Heart left ventricle (tissue), 16 donors: ENCODE results near the gene ATP2B1. TPM values are rescaled to one million over a fixed set of nuclear protein-coding genes. Genes with fewer than 3 reads are reported as not detected.

ENCODE experiments used
- ATAC-seq, 4 donors: fragments of 200-7000 bp; cut with Tn5 transposase; one replicate each; pipeline ENCODE4 v1.9.1; 2020 to 2022; ENCODE audit warnings: moderate library complexity in 4 of 4, mild to moderate bottlenecking in 3 of 4, moderate number of reproducible peaks in 1 of 4
- DNase-seq, 5 donors: peaks; one replicate each; pipeline ENCODE4 v3.0.0-alpha.2; 2020
- H3K27ac ChIP-seq, 12 donors: fragments of 200-600 bp; sonication (generic) in 4 of 12; one replicate each; pipeline versions ENCODE4 v1.5.0 to v1.8.0; 2016 to 2022; ENCODE audit warnings: mild to moderate bottlenecking in 2 of 12
- H3K27me3 ChIP-seq, 9 donors: fragments of 200-600 bp; sonication (generic) in 2 of 9; one replicate each; pipeline versions ENCODE4 v1.5.1 to v1.8.0; 2016 to 2022; ENCODE audit warnings: mild to moderate bottlenecking in 3 of 9
- H3K36me3 ChIP-seq, 9 donors: fragments of 200-600 bp; sonication (generic) in 2 of 9; one replicate each; pipeline versions ENCODE4 v1.5.0 to v1.8.0; 2018 to 2022; ENCODE audit warnings: mild to moderate bottlenecking in 2 of 9
- H3K4me1 ChIP-seq, 12 donors: fragments of 200-600 bp; sonication (generic) in 4 of 12; one replicate each; pipeline versions ENCODE4 v1.5.0 to v1.8.0; 2016 to 2022; ENCODE audit warnings: mild to moderate bottlenecking in 3 of 12
- H3K4me3 ChIP-seq, 12 donors: fragments of 200-600 bp; sonication (generic) in 4 of 12; one replicate each; pipeline versions ENCODE4 v1.5.0 to v1.8.0; 2017 to 2022; ENCODE audit warnings: mild to moderate bottlenecking in 9 of 12, moderate library complexity in 4 of 12
- H3K9me3 ChIP-seq, 12 donors: fragments of 200-600 bp; sonication (generic) in 4 of 12; one replicate each; pipeline versions ENCODE4 v1.5.0 to v1.8.0; 2016 to 2022; ENCODE audit warnings: mild to moderate bottlenecking in 1 of 12
- POLR2A ChIP-seq, 2 donors: fragments of 450-650 bp; IDR thresholded peaks; one replicate each; pipeline ENCODE4 v1.6.1; 2017; ENCODE audit warnings: antibody characterized with exemption in 2 of 2, mild to moderate bottlenecking in 2 of 2, moderate library complexity in 2 of 2
- WGBS, 4 donors: extraction: QIAGEN DNeasy Blood & Tissue Kit in 2 of 4; methylation state at CpG; one replicate each; pipeline versions ENCODE4 v1.1.5 to v1.1.7; 2013 to 2018; 5-methylcytosine and 5-hydroxymethylcytosine counted together
- intact Hi-C, 10 donors: fragments of 100-400 bp; cut with DNase I; formaldehyde crosslinking; loops; one replicate each; pipeline versions ENCODE4 v1.11.1 to v1.14.2; 2022
- polyA plus RNA-seq, 2 donors: library from polyadenylated mRNA; stranded (reverse); fragments of 200-250 nt; gene quantifications; one replicate each; pipeline ENCODE4 v1.2.3, GENCODE V29; 2013
- total RNA-seq, 9 donors: library from RNA; depleted of rRNA in 2 of 9; stranded (reverse); fragments of >200 nt in 2 of 9; fragmentation: NEBNext Ultra II Directional in 3 of 9; extraction: Animal tissue kit (Norgen Biotek cat#: 25700) in 3 of 9; gene quantifications; one replicate each; pipeline versions ENCODE4 v1.1.0 to v1.2.4, GENCODE V29; 2016 to 2023
- TF ChIP-seq, protein P1 (sequence below), 12 donors: fragments of 200-600 bp; sonication (generic) in 4 of 12; IDR thresholded peaks; one replicate each; pipeline versions ENCODE4 v1.5.0 to v1.8.0; 2018 to 2022; ENCODE audit warnings: antibody characterized with exemption in 12 of 12, mild to moderate bottlenecking in 5 of 12
- donor health status: ischemic (EF 13 %, LVEDD 7.1; RV severe dilation, severe dysfunction).
- donor health status: healthy with polysubstance abuse.
- donor health status: DM: no; HTN: yes; CAD: no.
- donor health status: DM: no; HTN: no; CAD: no.
- donor health status: ischemic (EF 25% LVEDD 6.9; RV normal size, moderate dysfunction).
- donor health status: ischemic (EF 25% LVEDD 5.7; RV mildly dilated, moderate dysfunction).
- donor health status: healthy.
- donor health status: DM: yes; HTN: yes; CAD: no.
- donor health status: ischemic (EF 35%, LVEDD 5.7; RV mildly dilated, moderate dysfunction).
- donor health status: nonischemic (EF 11% LVEDD 7.7; RV severe dilation, severe dysfunction).
- donor health status: DM: yes; HTN: yes; CAD: no.
- donor health status: PGD.
- donor health status: ischemic (EF 29% LVEDD 5.4; RV normal size, mild dysfunction).
- donor health status: nonischemic (EF 23%, LVEDD 6.1; RV moderate dilation, normal function).

Gene ATP2B1
- total and polyA plus RNA-seq, 11 donors: 3.3 to 34.9 (median 18.5) TPM

DNA sequence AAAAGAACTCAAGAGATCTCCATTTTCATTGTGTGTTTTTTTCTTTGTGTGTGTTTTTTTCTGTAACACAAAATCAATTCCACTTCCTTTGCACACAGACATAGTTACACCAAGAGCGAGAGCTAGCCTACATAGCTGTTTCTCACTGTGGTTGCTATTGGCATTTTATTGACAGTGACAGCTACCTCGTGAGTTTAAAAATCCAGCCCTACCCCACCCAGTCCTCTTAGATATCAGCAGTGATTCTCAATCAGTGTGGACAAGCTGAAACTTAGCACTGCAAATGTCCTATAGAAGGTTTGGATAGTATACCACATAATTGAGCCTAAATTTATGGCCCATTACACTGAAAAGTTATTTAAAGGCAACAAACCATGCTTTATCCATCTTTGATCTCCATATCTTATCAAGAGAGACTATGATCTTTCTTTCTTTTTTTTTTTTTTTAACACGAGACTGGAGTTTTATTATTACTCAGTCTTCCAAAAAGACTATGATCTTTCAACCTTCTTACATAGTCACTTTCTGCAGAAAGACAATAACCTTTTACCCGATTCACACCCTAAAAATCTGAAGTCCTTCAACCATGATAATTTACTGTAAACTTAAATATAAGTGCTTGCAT lies 46.8 kb downstream of the ATP2B1 start:
- Histone ChIP-seq H3K27ac (no peak overlapping the region), H3K4me3 (no peak overlapping the region), H3K27me3 (no peaks in the 10 kb centered on the region), H3K36me3 (no peaks in the 10 kb centered on the region), H3K4me1 (peaks cover 0 to 51% (median 26%) of the 10 kb centered on the region in 12 donors), H3K9me3 (no peaks in the 10 kb centered on the region)
- intact Hi-C loops: loop anchor here in 1 of 10 donors (5.0 kb wide), 1 partner anchor 45 kb away; the partner anchor contains the start of gene ATP2B1
- TF ChIP-seq, protein P1, sequence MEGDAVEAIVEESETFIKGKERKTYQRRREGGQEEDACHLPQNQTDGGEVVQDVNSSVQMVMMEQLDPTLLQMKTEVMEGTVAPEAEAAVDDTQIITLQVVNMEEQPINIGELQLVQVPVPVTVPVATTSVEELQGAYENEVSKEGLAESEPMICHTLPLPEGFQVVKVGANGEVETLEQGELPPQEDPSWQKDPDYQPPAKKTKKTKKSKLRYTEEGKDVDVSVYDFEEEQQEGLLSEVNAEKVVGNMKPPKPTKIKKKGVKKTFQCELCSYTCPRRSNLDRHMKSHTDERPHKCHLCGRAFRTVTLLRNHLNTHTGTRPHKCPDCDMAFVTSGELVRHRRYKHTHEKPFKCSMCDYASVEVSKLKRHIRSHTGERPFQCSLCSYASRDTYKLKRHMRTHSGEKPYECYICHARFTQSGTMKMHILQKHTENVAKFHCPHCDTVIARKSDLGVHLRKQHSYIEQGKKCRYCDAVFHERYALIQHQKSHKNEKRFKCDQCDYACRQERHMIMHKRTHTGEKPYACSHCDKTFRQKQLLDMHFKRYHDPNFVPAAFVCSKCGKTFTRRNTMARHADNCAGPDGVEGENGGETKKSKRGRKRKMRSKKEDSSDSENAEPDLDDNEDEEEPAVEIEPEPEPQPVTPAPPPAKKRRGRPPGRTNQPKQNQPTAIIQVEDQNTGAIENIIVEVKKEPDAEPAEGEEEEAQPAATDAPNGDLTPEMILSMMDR (IDR thresholded peaks at IDR 0.05): no peak
- no peak for TF ChIP-seq POLR2A (IDR thresholded peaks at IDR 0.05)
- 85 to 90% (median 86%) methylated on average over 4 of the region's 4 CpGs for WGBS, 4 donors
- DNase-seq: no peak
- no peak for ATAC-seq

DNA sequence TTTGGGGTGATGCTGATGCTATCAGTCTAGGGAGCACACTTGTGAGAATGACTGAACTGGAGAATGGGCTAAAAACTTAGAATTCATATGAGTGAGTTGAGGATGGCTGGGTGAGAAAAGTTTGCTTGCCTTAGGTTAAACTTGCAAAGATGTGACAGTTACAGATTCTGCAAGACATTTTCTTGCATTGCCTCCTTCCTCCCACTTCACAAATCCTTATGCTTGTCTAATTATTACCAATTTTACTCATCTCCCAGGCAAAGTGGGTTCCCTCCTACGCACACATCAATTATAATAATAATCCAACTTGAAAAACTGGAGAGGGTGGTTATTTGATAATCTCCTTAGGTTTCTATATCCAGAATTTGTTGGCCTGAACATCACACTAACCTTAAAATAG lies 50.9 kb downstream of the ATP2B1 start:
- no peaks in the 10 kb centered on the region for H3K27me3 ChIP-seq
- no peak overlapping the region for H3K4me3 ChIP-seq
- TF ChIP-seq, protein P1 (IDR thresholded peaks at IDR 0.05): no peak
- TF ChIP-seq POLR2A (IDR thresholded peaks at IDR 0.05): no peak
- WGBS, 4 donors: 98 to 100% (median 99%) methylated on average over 1 of the region's 1 CpG
- H3K4me1 ChIP-seq: peaks cover 0 to 28% (median 8%) of the 10 kb centered on the region in 12 donors
- intact Hi-C loops: loop anchor here in 1 of 10 donors (5.0 kb wide), 1 partner anchor 50 kb away; the partner anchor contains the start of gene ATP2B1
- ATAC-seq (no peak), DNase-seq (no peak)
- H3K9me3 ChIP-seq: no peaks in the 10 kb centered on the region
- peaks cover 0 to 11% (median 0%) of the 10 kb centered on the region in 9 donors for H3K36me3 ChIP-seq
- no peak overlapping the region for H3K27ac ChIP-seq

DNA sequence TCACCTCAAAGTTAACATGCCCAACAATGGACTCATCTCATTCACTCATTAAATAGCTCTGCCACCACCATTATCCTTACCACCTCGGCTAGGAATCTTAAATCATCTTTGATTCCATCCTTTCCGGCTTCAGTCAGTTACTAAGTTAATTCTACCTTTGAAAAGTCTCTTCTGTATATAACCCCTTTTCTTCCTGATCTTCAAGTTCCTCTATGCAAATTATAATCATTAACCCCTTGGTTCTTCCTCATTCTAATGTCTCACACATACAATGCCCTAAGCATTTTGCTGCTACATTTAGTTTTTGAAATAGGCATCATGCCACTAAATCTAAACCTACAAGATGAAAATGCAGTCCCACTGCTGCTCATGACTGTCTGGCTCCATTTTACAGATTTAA lies 51.6 kb downstream of the ATP2B1 start:
- H3K9me3 ChIP-seq: no peaks in the 10 kb centered on the region
- TF ChIP-seq, protein P1 (IDR thresholded peaks at IDR 0.05): no peak
- TF ChIP-seq POLR2A (IDR thresholded peaks at IDR 0.05): no peak
- intact Hi-C loops: loop anchor here in 1 of 10 donors (5.0 kb wide), 1 partner anchor 50 kb away; the partner anchor contains the start of gene ATP2B1

DNA sequence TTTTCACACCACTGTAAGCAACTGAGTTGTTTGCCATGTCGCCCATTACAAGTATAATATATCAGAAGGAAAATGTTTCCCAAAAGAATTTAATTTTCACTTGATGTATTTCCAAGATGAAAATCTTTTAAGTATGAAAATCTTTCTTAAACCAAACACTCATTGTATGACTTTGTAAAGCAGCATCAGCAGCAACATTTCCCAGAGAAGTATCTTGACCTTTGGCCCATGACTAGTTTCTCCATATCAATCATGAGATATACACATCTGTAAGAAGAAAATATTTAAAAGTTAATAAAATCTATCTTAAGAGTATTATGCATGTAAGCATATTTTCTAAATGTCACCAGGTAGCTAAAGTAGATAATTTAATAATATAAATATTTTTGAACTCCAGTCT lies 52.8 kb downstream of the ATP2B1 start:
- H3K9me3 ChIP-seq: no peaks in the 10 kb centered on the region

More for the DNA sequence above, 51.6 kb downstream of the ATP2B1 start:
- no peak overlapping the region for H3K27ac ChIP-seq
- peaks cover 0 to 11% (median 0%) of the 10 kb centered on the region in 9 donors for H3K36me3 ChIP-seq
- WGBS, 4 donors: 89 to 95% (median 93%) methylated on average over 2 of the region's 2 CpGs
- H3K4me3 ChIP-seq: no peak overlapping the region
- ATAC-seq (no peak), DNase-seq (no peak)
- peaks cover 0 to 21% (median 3%) of the 10 kb centered on the region in 12 donors for H3K4me1 ChIP-seq
- H3K27me3 ChIP-seq: no peaks in the 10 kb centered on the region

More for the DNA sequence above, 52.8 kb downstream of the ATP2B1 start:
- TF ChIP-seq, protein P1 (IDR thresholded peaks at IDR 0.05): no peak
- no peak for TF ChIP-seq POLR2A (IDR thresholded peaks at IDR 0.05)
- H3K4me3 ChIP-seq: no peak overlapping the region
- no peak for ATAC-seq
- H3K27ac ChIP-seq: no peak overlapping the region
- no peak for DNase-seq
- whole genome bisulfite sequencing, 4 donors: 96 to 100% (median 99%) methylated on average over 1 of the region's 1 CpG
- H3K27me3 ChIP-seq: no peaks in the 10 kb centered on the region
- H3K36me3 ChIP-seq: peaks cover 0 to 11% (median 0%) of the 10 kb centered on the region in 9 donors
- peaks cover 0 to 13% (median 0%) of the 10 kb centered on the region in 12 donors for H3K4me1 ChIP-seq
- intact Hi-C loops: loop anchor here in 1 of 10 donors (5.0 kb wide), 1 partner anchor 51 kb away; the partner anchor contains the start of gene ATP2B1
